ENCODE data around the gene CD2AP.
"Not testable (repeated sequence)": the region's sequence is repeated elsewhere in the genome, so short reads cannot be mapped to it uniquely, and the experiment has no call there.

- TF ChIP-seq CTCF (IDR thresholded peaks at IDR 0.05); POLR2AphosphoS5 (IDR thresholded peaks at IDR 0.05; ENCODE audit: low read depth, low read length): not testable (repeated sequence)
These were observed 78.9 kb downstream of the CD2AP start for GRCh38 chr6:47556459-47556858.

All from Panc1 (cell line).